Body of pancreas (tissue), 4 donors: ENCODE measurements around the gene SMOC2. TPM values are rescaled to one million over a fixed set of nuclear protein-coding genes. Genes with fewer than 3 reads are reported as not detected.

Source experiments
- ATAC-seq: fragments of 150-250 bp; one replicate; pipeline ENCODE4 v1.9.1; 2016
- DNase-seq, 4 donors: peaks; one replicate each; pipeline ENCODE4 v3.0.0-alpha.2; 2019
- H3K27ac ChIP-seq, 4 donors: fragments of 200-600 bp; sonication (generic); 1 replicate in 3 of 4; 2 replicates in 1 of 4; pipeline versions ENCODE4 v1.5.1 to v1.6.1; 2016 to 2019; ENCODE audit warnings: mild to moderate bottlenecking in 1 of 4, mixed read lengths in 1 of 4, moderate library complexity in 1 of 4
- H3K27me3 ChIP-seq, 2 donors: fragments of 200-600 bp; sonication (generic); one replicate each; pipeline ENCODE4 v1.6.0; 2016; ENCODE audit warnings: mild to moderate bottlenecking in 1 of 2
- H3K36me3 ChIP-seq, 2 donors: fragments of 200-600 bp; sonication (generic); replicated peaks in 1 of 2; 2 replicates each; pipeline ENCODE4 v1.5.1; 2016; ENCODE audit warnings: low read depth in 2 of 2; ENCODE audit not compliant: insufficient read depth in 1 of 2
- H3K4me1 ChIP-seq: fragments of 200-600 bp; sonication (generic); one replicate; pipeline ENCODE4 v1.6.0; 2016
- H3K4me3 ChIP-seq, 2 donors: fragments of 200-600 bp; sonication (generic); 1 replicate in 1 of 2; 2 replicates in 1 of 2; pipeline ENCODE4 v1.5.1; 2016 to 2019
- H3K9me3 ChIP-seq, 3 donors: fragments of 200-600 bp; sonication (generic); 1 replicate in 2 of 3; 2 replicates in 1 of 3; pipeline ENCODE4 v1.5.1; 2016
- POLR2A ChIP-seq, 3 donors: fragments of 450-650 bp; IDR thresholded peaks; one replicate each; pipeline ENCODE4 v1.6.1; 2016; ENCODE audit warnings: antibody characterized with exemption in 3 of 3, mild to moderate bottlenecking in 2 of 3
- WGBS, 2 donors: methylation state at CpG; one replicate each; pipeline ENCODE4 v1.1.5; 2017; 5-methylcytosine and 5-hydroxymethylcytosine counted together
- intact Hi-C: fragments of 100-400 bp; cut with DNase I; formaldehyde crosslinking; loops from one replicate; pipeline ENCODE4 v1.15.1; 2023
- total RNA-seq, 2 donors: library from RNA; depleted of rRNA; stranded (reverse); fragments of >200 nt; gene quantifications; one replicate each; pipeline ENCODE4 v1.1.0, GENCODE V29; 2016
- TF ChIP-seq, protein P1 (sequence below), 7 experiments: fragments of 450-650 bp in 4 of 7; fragments of 200-600 bp in 3 of 7; sonication (generic) in 3 of 7; IDR thresholded peaks; one replicate each; pipeline ENCODE4 v1.5.1; 2016 to 2019; ENCODE audit warnings: antibody characterized with exemption in 7 of 7

SMOC2 gene
- total RNA-seq, 2 donors from 2014 or later: 22.7 to 31.4 TPM

DNA sequence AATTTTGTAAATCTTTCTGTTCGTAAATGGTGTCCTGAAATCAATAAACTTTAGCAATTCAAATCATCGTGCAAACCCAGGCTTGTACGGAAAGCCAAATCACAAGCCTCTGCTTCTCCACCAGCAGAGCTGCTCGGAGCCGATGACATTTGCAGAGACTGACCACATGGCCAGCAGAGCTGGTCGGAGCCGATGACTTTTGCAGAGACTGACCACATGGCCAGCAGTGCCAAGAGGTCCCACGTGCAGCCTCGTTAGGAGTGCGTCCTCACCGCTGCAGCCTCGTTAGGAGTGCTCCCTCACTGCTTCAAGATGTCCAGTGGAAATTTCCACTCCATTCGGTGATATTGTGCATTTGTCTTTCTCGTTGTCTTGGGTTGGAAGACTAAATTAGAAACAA, 28.5 kb downstream of the SMOC2 start:
- Histone ChIP-seq H3K4me3 (no peak overlapping the region), H3K9me3 (no peaks in the 10 kb centered on the region), H3K4me1 (no peaks in the 10 kb centered on the region), H3K36me3 (no peaks in the 10 kb centered on the region), H3K27ac (no peak overlapping the region), H3K27me3 (no peaks in the 10 kb centered on the region)
- 75 to 83% methylated on average over 14 of the region's 14 CpGs for WGBS, 2 donors
- TF ChIP-seq POLR2A (IDR thresholded peaks at IDR 0.05): no peak
- TF ChIP-seq, protein P1, sequence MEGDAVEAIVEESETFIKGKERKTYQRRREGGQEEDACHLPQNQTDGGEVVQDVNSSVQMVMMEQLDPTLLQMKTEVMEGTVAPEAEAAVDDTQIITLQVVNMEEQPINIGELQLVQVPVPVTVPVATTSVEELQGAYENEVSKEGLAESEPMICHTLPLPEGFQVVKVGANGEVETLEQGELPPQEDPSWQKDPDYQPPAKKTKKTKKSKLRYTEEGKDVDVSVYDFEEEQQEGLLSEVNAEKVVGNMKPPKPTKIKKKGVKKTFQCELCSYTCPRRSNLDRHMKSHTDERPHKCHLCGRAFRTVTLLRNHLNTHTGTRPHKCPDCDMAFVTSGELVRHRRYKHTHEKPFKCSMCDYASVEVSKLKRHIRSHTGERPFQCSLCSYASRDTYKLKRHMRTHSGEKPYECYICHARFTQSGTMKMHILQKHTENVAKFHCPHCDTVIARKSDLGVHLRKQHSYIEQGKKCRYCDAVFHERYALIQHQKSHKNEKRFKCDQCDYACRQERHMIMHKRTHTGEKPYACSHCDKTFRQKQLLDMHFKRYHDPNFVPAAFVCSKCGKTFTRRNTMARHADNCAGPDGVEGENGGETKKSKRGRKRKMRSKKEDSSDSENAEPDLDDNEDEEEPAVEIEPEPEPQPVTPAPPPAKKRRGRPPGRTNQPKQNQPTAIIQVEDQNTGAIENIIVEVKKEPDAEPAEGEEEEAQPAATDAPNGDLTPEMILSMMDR (IDR thresholded peaks at IDR 0.05): no peak
- intact Hi-C loops: no loop called here
- peak; percentile 40 for ATAC-seq
- DNase-seq: peak in 3 of 4 donors; percentile 33 to 57 (median 44)

DNA sequence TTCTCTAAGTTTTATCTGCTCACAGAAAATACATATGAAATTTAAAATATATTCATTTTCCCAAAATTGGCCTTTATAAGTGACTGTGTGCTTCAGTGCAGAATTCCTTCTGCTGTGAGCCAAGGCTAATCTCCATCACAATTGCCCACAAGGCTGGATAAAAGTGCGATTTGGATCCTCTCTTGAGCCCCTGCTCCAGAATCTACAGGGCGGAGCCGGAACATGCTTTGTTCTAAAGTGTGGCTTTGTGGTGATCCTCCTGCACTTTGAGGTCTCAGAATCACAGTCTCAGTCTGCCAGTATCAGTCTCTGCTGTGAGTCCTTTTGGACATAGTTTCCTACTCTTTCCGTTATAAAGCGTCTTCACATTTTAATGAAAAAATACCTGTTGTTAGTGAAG, 28.9 kb downstream of the SMOC2 start:
- Histone ChIP-seq H3K27me3 (no peaks in the 10 kb centered on the region), H3K27ac (no peak overlapping the region), H3K4me1 (no peaks in the 10 kb centered on the region), H3K36me3 (no peaks in the 10 kb centered on the region), H3K9me3 (no peaks in the 10 kb centered on the region), H3K4me3 (no peak overlapping the region)
- TF ChIP-seq, protein P1 (IDR thresholded peaks at IDR 0.05): no peak
- no peak for TF ChIP-seq POLR2A (IDR thresholded peaks at IDR 0.05)
- DNase-seq (no peak), ATAC-seq (no peak)
- intact Hi-C loops: no loop called here
- WGBS, 2 donors: 89 to 90% methylated on average over 5 of the region's 5 CpGs

DNA sequence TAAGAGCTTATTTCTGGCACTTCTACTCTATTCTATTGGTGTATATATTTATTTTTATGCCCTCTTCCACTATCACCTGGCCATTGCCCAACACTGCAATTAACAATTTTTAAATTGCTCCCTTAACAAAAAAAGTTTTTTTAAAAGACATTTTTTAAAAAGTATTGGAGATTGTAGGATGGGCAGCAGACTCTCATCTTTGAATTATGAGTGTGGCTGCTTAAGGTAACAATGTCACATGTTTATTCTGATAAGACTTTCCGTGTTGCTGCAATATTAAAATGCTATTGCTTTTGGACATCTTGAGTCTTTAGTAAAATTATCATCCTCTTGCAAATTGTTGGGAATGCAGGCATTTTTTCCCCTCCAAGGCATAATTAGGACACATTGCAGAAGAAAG, 31.4 kb downstream of the SMOC2 start:
- no peak for DNase-seq
- no peak for ATAC-seq
- WGBS, 2 donors: 64 to 73% methylated on average over 1 of the region's 1 CpG
- no peak overlapping the region for H3K27ac ChIP-seq
- no peaks in the 10 kb centered on the region for H3K27me3 ChIP-seq
- TF ChIP-seq, protein P1 (IDR thresholded peaks at IDR 0.05): no peak
- TF ChIP-seq POLR2A (IDR thresholded peaks at IDR 0.05): no peak
- no peaks in the 10 kb centered on the region for H3K36me3 ChIP-seq
- intact Hi-C loops: no loop called here
- no peaks in the 10 kb centered on the region for H3K9me3 ChIP-seq
- H3K4me1 ChIP-seq: no peaks in the 10 kb centered on the region
- H3K4me3 ChIP-seq: no peak overlapping the region

DNA sequence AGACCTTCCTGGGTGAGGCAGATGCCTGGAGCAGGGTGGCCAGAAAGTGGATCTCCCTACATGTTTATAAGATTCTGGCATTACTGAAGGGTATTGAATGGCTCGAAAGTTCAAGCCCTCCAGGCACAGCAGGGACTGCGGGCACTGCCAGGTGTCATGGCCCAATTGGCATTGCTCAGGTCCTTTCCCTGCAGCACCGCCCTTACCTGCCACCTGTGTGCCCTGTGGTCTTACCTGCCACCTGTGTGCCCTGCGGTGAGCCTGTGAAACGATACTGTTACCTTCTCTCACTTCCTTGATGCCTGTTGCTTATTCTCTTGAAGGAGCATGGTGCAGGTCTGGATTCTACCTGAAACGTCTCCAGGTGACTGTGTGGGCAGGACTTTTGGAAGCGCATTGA, 32.2 kb downstream of the SMOC2 start:
- no peaks in the 10 kb centered on the region for H3K4me1 ChIP-seq
- H3K27ac ChIP-seq: no peak overlapping the region
- ATAC-seq: no peak
- 77 to 79% methylated on average over 7 of the region's 7 CpGs for WGBS, 2 donors
- H3K27me3 ChIP-seq: no peaks in the 10 kb centered on the region
- H3K9me3 ChIP-seq: no peaks in the 10 kb centered on the region
- no peak for DNase-seq
- intact Hi-C loops: no loop called here
- no peak for TF ChIP-seq POLR2A (IDR thresholded peaks at IDR 0.05)
- TF ChIP-seq, protein P1 (IDR thresholded peaks at IDR 0.05): no peak
- H3K36me3 ChIP-seq: no peaks in the 10 kb centered on the region
- no peak overlapping the region for H3K4me3 ChIP-seq

DNA sequence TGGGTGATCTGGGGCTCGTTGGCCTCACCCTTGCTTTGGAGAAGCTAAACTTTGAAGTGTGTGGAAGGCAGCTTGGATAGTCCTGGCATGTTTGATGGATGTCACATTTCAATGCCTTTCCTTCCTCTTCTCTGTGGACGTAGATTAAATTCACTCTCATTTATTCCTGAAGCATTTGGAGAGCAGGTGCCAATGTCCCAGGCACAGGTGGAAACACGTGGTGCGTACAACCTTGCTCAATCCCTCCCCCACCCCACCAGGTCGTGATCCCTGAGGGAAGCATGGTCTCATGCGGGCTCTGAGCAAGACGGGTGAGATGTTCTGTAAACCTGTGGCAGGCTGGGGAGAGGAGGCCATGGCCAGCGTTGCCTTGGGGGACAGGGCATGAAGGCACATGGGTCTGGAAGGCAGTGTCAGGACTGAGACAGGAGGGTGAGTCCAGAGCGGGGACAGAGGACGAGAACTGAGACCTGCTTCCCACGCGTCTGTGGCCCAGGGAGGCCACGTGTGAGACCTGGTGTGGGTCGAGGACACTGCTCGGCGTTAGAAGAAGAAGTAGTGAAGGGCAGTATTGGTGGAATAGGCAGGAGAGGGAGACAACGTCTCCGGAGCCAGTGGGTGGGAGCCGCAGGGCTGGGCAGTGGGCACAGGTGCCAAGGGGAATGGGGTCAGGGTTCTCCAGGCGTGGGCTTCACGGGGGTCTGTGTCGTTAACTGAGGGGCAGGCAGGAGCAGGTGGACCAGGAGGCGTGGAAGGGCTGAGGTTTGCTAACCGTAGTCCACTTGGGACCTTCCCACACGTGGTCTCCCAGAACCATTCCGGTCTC, 34.4 kb downstream of the SMOC2 start:
- TF ChIP-seq, protein P1 (IDR thresholded peaks at IDR 0.05): no peak
- TF ChIP-seq POLR2A (IDR thresholded peaks at IDR 0.05): no peak
- WGBS, 2 donors: 75% methylated on average over 26 of the region's 26 CpGs
- no peaks in the 10 kb centered on the region for H3K9me3 ChIP-seq
- DNase-seq (no peak), ATAC-seq (no peak)
- H3K36me3 ChIP-seq: no peaks in the 10 kb centered on the region
- H3K4me3 ChIP-seq: no peak overlapping the region
- H3K4me1 ChIP-seq: no peaks in the 10 kb centered on the region
- H3K27ac ChIP-seq: no peak overlapping the region
- H3K27me3 ChIP-seq: no peaks in the 10 kb centered on the region
- intact Hi-C loops: no loop called here
